K562 (cell line): ENCODE results near the gene KCNJ9. TPM values are rescaled to one million over a fixed set of nuclear protein-coding genes. Genes with fewer than 3 reads are reported as not detected.

Source experiments
- ATAC-seq: fragments of 200-7000 bp; cut with Tn5 transposase; 3 replicates; pipeline ENCODE4 v1.9.1; 2020; ENCODE audit warnings: moderate library complexity
- BruUV-seq: library from RNA; stranded (reverse); fragments of 400-500 nt; replicated peaks from 2 replicates; lab custom pipeline; 2021; lab: Mats Ljungman, UMichigan
- CTCF ChIA-PET: fragments of 300-600 bp; formaldehyde crosslinking; extraction: SDS; loops from one replicate; lab custom pipeline; 2021; ENCODE audit warnings: low intra/inter-chr PET ratio; lab: Yijun Ruan, JAX
- POLR2A ChIA-PET: fragments of 300-600, 350-650 bp; sonication (Branson Sonifier 250); formaldehyde crosslinking; extraction: SDS; loops from one replicate; lab custom pipeline; 2021; ENCODE audit warnings: antibody characterized with exemption, inconsistent platforms; lab: Yijun Ruan, JAX
- DNase-seq, 4 experiments: peaks; one replicate each; pipeline versions ENCODE4 v3.0.0 to v3.0.0-alpha.2; 2011 to 2018; ENCODE audit warnings: low spot score in 3 of 4, mixed read lengths in 3 of 4; ENCODE audit errors: extremely low read depth in 1 of 4
- FAIRE-seq: peaks from 2 replicates; lab custom pipeline; 2011; peaks lifted over from hg19 to GRCh38; lab: Jason Lieb, UNC
- H2AFZ ChIP-seq: 2 replicates; pipeline ENCODE4 v1.6.0; 2011; ENCODE audit warnings: low read depth, low read length, control low read depth, inconsistent platforms
- H3K27ac ChIP-seq: fragments of 200-600 bp; 3 replicates; pipeline ENCODE4 v1.8.0; 2011; ENCODE audit warnings: low read depth, mild to moderate bottlenecking, control low read depth, inconsistent platforms, low read length, moderate library complexity, mixed read lengths; ENCODE audit errors: extremely low read depth
- H3K27me3 ChIP-seq, 2 experiments: fragments of 300-600 bp in 1 of 2; 2 replicates in 1 of 2; 3 replicates in 1 of 2; pipeline versions ENCODE4 v1.6.0 to v1.8.0; 2011; ENCODE audit warnings: inconsistent platforms in 2 of 2, low read length in 2 of 2, mild to moderate bottlenecking in 1 of 2, mixed read lengths in 1 of 2, moderate library complexity in 1 of 2; ENCODE audit not compliant: control insufficient read depth in 2 of 2, insufficient read depth in 2 of 2
- H3K36me3 ChIP-seq: fragments of 300-600 bp; 3 replicates; pipeline ENCODE4 v1.8.0; 2011; ENCODE audit warnings: mild to moderate bottlenecking, low read length, inconsistent platforms; ENCODE audit not compliant: control insufficient read depth, insufficient read depth
- H3K4me1 ChIP-seq, 2 experiments: fragments of 200-600 bp in 1 of 2; replicated peaks in 1 of 2; 2 replicates in 1 of 2; 3 replicates in 1 of 2; pipeline versions ENCODE4 v1.5.1 to v1.8.0; 2011; ENCODE audit warnings: inconsistent platforms in 2 of 2, low read length in 2 of 2, mild to moderate bottlenecking in 1 of 2, mixed read lengths in 1 of 2, moderate library complexity in 1 of 2; ENCODE audit not compliant: control insufficient read depth in 2 of 2, insufficient read depth in 2 of 2
- H3K4me2 ChIP-seq: 2 replicates; pipeline ENCODE4 v1.6.1; 2011; ENCODE audit warnings: low read length, control low read depth, inconsistent platforms, mixed read lengths; ENCODE audit not compliant: insufficient read depth
- H3K4me3 ChIP-seq: fragments of 200-600 bp; sonication (generic), shearing (Covaris generic); 2 replicates; pipeline ENCODE4 v1.5.1; 2016; ENCODE audit warnings: control low read depth, inconsistent platforms
- H3K79me2 ChIP-seq: fragments of 200-600 bp; 3 replicates; pipeline ENCODE4 v1.8.0; 2011; ENCODE audit warnings: low read length, inconsistent platforms; ENCODE audit not compliant: control insufficient read depth, insufficient read depth
- H3K9ac ChIP-seq, 2 experiments: 2 replicates each; pipeline versions ENCODE4 v1.6.0 to v1.6.1; 2011; ENCODE audit warnings: low read depth in 2 of 2, low read length in 2 of 2, control low read depth in 1 of 2, inconsistent platforms in 1 of 2, mild to moderate bottlenecking in 1 of 2, mixed read lengths in 1 of 2; ENCODE audit not compliant: insufficient read depth in 1 of 2
- H3K9me1 ChIP-seq: one replicate; pipeline ENCODE4 v1.6.0; 2011; ENCODE audit warnings: inconsistent platforms, mild to moderate bottlenecking, low read length, moderate library complexity; ENCODE audit not compliant: control insufficient read depth, insufficient read depth
- H3K9me3 ChIP-seq: replicated peaks from 2 replicates; pipeline ENCODE4 v1.5.1; 2011; ENCODE audit warnings: low read depth, low read length, inconsistent platforms; ENCODE audit not compliant: control insufficient read depth, insufficient read depth
- H4K20me1 ChIP-seq: replicated peaks from 2 replicates; pipeline ENCODE4 v1.6.1; 2011; ENCODE audit warnings: low read length, inconsistent platforms, mixed read lengths; ENCODE audit not compliant: control insufficient read depth, insufficient read depth
- THRAP3 ChIP-seq: fragments of 450-650 bp; IDR thresholded peaks from 2 replicates; pipeline ENCODE4 v1.6.1; 2016; ENCODE audit warnings: mild to moderate bottlenecking, inconsistent platforms, borderline replicate concordance
- WGBS: fragments of 100-300 bp; shearing (Covaris generic); methylation state at CpG from one replicate; pipeline ENCODE4 v1.1.6; 2016; ENCODE audit warnings: low coverage, mixed read lengths; ENCODE audit not compliant: insufficient coverage; ENCODE audit errors: missing lambda C conversion rate; 5-methylcytosine and 5-hydroxymethylcytosine counted together
- in situ Hi-C: fragments of 300-500 bp; cut with MboI; formaldehyde crosslinking; loops from 4 replicates; pipeline ENCODE4 v1.15.0; 2018; ENCODE audit warnings: inconsistent platforms, mixed read lengths
- intact Hi-C: fragments of 100-400 bp; cut with micrococcal nuclease; formaldehyde crosslinking; loops from 2 replicates; pipeline ENCODE4 v1.14.2; 2022
- polyA plus RNA-seq, 8 experiments: library from polyadenylated mRNA; depleted of rRNA in 4 of 8; stranded (reverse) in 5 of 8; unstranded in 3 of 8; fragments of >200 nt; fragmentation: Nextera tagmentation in 2 of 8; fragmentation: Illumina TruSeq in 1 of 8; extraction: Ambion mirVana in 2 of 8; extraction: Trizol in 1 of 8; gene quantifications; 2 replicates each; pipeline versions ENCODE4 v1.2.1 to v1.2.3, GENCODE V29; 2011 to 2014; ENCODE audit warnings: inconsistent platforms in 1 of 8, missing spikeins in 1 of 8
- total RNA-seq, 7 experiments: library from RNA; depleted of rRNA in 6 of 7; stranded (reverse); fragments of >200 nt in 6 of 7; fragmentation: Illumina TruSeq in 2 of 7; extraction: Trizol in 2 of 7; gene quantifications; 2 replicates each; pipeline versions ENCODE4 v1.2.1 to v1.2.3, GENCODE V29; 2011 to 2021; ENCODE audit warnings: low replicate concordance in 1 of 7
- TF ChIP-seq, protein P1 (sequence below): sonication (generic); formaldehyde crosslinking; IDR thresholded peaks from 2 replicates; pipeline ENCODE4 v1.8.1; 2023; ENCODE audit warnings: missing genetic modification reagents, mild to moderate bottlenecking, borderline replicate concordance

Gene KCNJ9
- total and polyA plus RNA-seq, 9 of the 15 experiments (the other 6 are each of a cell fraction or from before 2014, with no cell fraction given) = not detected

DNA sequence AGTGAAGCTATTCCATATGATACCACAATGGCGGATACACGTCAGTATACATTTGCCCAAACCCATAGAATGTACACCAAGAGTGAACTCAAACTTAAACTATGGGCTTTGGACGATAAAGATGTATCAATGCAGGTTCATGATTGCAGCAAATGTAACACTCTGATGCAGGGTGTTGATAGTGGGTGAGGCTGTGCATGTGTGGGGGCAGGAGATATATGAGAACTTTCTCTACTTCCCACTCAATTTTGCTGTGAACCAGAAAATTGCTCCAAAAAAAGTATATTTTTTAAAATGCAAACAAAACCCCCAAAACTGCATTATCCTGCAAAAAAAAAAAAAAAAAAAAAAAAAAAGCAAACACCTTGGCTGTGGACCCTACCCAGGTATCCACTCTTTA lies 37.6 kb downstream of the KCNJ9 start:
- no peak for DNase-seq
- H3K4me3 ChIP-seq = no peak overlapping the region
- intact Hi-C loops = no loop called here
- H3K9me3 ChIP-seq = no peaks in the 10 kb centered on the region
- no peak overlapping the region for H2AFZ ChIP-seq
- H3K27me3 ChIP-seq = peaks cover 25 to 56% of the 10 kb centered on the region in 2 experiments
- no peaks in the 10 kb centered on the region for H3K9me1 ChIP-seq
- H3K9ac ChIP-seq = no peak overlapping the region
- H3K4me1 ChIP-seq = no peaks in the 10 kb centered on the region; a peak in 1 of 5 replicates
- H4K20me1 ChIP-seq = no peaks in the 10 kb centered on the region
- no TSS peak for BruUV-seq
- no peaks in the 10 kb centered on the region for H3K79me2 ChIP-seq
- TF ChIP-seq THRAP3 = no peak
- TF ChIP-seq, protein P1, sequence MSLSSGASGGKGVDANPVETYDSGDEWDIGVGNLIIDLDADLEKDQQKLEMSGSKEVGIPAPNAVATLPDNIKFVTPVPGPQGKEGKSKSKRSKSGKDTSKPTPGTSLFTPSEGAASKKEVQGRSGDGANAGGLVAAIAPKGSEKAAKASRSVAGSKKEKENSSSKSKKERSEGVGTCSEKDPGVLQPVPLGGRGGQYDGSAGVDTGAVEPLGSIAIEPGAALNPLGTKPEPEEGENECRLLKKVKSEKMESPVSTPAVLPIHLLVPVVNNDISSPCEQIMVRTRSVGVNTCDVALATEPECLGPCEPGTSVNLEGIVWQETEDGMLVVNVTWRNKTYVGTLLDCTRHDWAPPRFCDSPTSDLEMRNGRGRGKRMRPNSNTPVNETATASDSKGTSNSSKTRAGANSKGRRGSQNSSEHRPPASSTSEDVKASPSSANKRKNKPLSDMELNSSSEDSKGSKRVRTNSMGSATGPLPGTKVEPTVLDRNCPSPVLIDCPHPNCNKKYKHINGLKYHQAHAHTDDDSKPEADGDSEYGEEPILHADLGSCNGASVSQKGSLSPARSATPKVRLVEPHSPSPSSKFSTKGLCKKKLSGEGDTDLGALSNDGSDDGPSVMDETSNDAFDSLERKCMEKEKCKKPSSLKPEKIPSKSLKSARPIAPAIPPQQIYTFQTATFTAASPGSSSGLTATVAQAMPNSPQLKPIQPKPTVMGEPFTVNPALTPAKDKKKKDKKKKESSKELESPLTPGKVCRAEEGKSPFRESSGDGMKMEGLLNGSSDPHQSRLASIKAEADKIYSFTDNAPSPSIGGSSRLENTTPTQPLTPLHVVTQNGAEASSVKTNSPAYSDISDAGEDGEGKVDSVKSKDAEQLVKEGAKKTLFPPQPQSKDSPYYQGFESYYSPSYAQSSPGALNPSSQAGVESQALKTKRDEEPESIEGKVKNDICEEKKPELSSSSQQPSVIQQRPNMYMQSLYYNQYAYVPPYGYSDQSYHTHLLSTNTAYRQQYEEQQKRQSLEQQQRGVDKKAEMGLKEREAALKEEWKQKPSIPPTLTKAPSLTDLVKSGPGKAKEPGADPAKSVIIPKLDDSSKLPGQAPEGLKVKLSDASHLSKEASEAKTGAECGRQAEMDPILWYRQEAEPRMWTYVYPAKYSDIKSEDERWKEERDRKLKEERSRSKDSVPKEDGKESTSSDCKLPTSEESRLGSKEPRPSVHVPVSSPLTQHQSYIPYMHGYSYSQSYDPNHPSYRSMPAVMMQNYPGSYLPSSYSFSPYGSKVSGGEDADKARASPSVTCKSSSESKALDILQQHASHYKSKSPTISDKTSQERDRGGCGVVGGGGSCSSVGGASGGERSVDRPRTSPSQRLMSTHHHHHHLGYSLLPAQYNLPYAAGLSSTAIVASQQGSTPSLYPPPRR (CRISPR knock-in tag) = no peak
- ChIA-PET POLR2A (interaction anchor here (0.8 kb wide), 1 partner anchor 61 kb away, joined by 4 read pairs; no protein-coding TSS in a partner anchor), CTCF (no interaction called here)
- ATAC-seq = no peak
- FAIRE-seq = no peak
- H3K4me2 ChIP-seq = no peak overlapping the region
- in situ Hi-C loops = no loop called here
- no peak overlapping the region for H3K27ac ChIP-seq
- H3K36me3 ChIP-seq = no peaks in the 10 kb centered on the region
- WGBS = 12% methylated on average over 3 of the region's 3 CpGs
